ENCODE results near the gene RNF144A.

RNF144A gene

GRCh38 chr2:7053650-7054265 is 136.5 kb downstream of the RNF144A start:
- no peak for DNase-seq

- peak; percentile 39 for DNase-seq
Observed at GRCh38 chr2:7057865-7058400, 140.7 kb downstream of the RNF144A start.

GRCh38 chr2:7060156-7060555 is 142.9 kb downstream of the RNF144A start:
- no peak for DNase-seq

- DNase-seq, result no peak
Observed at GRCh38 chr2:7060631-7061449, 143.6 kb downstream of the RNF144A start.

- DNase-seq, result no peak
Observed at GRCh38 chr2:7061450-7061789, 144.2 kb downstream of the RNF144A start.

GRCh38 chr2:7061921-7062320 is 144.7 kb downstream of the RNF144A start:
- no peak for DNase-seq

- DNase-seq, result no peak
Observed at GRCh38 chr2:7063789-7064188, 146.6 kb downstream of the RNF144A start.

GRCh38 chr2:7068457-7068856 is 151.2 kb downstream of the RNF144A start:
- DNase-seq, result no peak

- DNase-seq, result no peak
Observed at GRCh38 chr2:7070483-7070882, 153.3 kb downstream of the RNF144A start.

- no peak for DNase-seq
Observed at GRCh38 chr2:7071154-7071553, 153.9 kb downstream of the RNF144A start.

GRCh38 chr2:7071916-7072556 is 154.8 kb downstream of the RNF144A start:
- DNase-seq, result no peak

GRCh38 chr2:7073901-7074300 is 156.7 kb downstream of the RNF144A start:
- DNase-seq, result no peak

- no peak for DNase-seq
Observed at GRCh38 chr2:7075834-7076233, 158.6 kb downstream of the RNF144A start.

- no peak for DNase-seq
Observed at GRCh38 chr2:7077660-7078267, 160.6 kb downstream of the RNF144A start.

- peak; percentile 21 for DNase-seq
Observed at GRCh38 chr2:7083580-7084509, 166.6 kb downstream of the RNF144A start.

- DNase-seq, result no peak
Observed at GRCh38 chr2:7084601-7085000, 167.4 kb downstream of the RNF144A start.

- DNase-seq, result no peak
Observed at GRCh38 chr2:7089284-7089683, 172.1 kb downstream of the RNF144A start.

- no peak for DNase-seq
Observed at GRCh38 chr2:7089898-7090510, 172.8 kb downstream of the RNF144A start.

GRCh38 chr2:7093376-7093775 is 176.2 kb downstream of the RNF144A start:
- no peak for DNase-seq

Measured in KG1 (cell line).